G401.6 (cell line): ENCODE measurements around the gene BRD3.

Experiments
- FAIRE-seq: peaks from 2 replicates; lab custom pipeline; 2012; peaks lifted over from hg19 to GRCh38; lab: Jason Lieb, UNC

BRD3 gene

DNA sequence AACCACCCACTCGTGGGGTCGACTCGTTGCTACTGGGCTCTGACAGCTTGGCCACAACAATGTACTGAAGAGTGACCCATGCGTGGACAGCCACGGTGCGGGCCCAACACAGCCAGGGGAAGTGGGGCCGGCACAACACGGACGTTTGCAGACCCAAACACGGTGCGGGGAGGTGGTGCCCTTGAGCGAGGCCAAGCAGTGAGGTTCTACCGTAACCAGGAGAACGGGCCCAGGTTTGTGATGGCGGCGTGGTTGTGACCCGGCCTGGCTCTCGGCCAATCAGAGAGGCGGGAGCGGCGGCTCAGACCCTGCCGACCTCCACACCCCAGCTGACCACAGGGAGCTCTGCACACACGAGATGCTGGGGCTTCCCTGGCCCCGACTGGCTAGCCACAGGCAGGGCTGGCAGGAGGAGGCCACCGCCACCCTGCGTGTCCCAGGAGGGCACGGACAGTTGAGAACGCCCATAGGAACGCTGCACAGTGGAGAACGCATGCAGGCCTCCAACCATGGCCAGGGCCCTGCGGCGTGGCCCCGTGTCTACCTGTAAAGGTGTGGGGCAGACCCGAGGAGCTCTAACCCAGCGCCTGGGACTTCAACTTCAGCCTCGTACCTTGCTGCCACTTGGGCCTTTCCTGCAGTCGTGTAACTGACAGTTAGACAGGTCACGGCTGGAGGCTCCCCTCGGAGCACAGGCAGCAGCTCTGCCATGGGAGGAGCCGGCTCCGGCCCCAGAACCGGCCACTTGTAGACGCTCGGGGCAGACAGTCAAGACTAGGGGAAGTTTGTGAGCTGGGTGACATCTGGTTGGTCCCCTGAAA is 13.7 kb downstream of the BRD3 start:
- FAIRE-seq = no peak

GRCh38 chr9:134053401-134053871 is 14.4 kb downstream of the BRD3 start:
- FAIRE-seq = no peak

- no peak for FAIRE-seq
Measured at GRCh38 chr9:134052941-134053340, 14.9 kb downstream of the BRD3 start.

- no peak for FAIRE-seq
Measured at GRCh38 chr9:134052491-134052890, 15.3 kb downstream of the BRD3 start.

GRCh38 chr9:134051319-134051718 is 16.5 kb downstream of the BRD3 start:
- FAIRE-seq = no peak

DNA sequence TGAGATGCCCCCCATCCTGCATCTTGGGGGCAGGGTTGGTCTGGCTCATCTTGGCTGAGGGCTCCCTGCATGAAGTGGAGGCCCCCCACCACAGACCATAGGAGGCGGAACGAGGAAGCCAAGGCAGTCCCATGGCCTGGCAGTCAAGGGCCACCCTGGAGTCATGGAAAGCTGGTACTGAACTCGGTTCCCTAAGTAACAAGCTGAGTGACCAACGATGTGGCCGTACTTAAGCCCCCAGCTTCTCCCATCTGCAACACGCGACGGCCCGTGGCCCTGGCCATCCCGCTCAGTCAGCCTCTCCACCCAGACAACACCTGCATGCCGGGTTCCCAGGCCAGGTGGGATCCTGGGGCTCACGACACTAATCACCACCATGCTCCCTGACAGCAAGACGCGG is 17.1 kb downstream of the BRD3 start:
- no peak for FAIRE-seq

- no peak for FAIRE-seq
Measured at GRCh38 chr9:134049772-134050588, 17.8 kb downstream of the BRD3 start.

DNA sequence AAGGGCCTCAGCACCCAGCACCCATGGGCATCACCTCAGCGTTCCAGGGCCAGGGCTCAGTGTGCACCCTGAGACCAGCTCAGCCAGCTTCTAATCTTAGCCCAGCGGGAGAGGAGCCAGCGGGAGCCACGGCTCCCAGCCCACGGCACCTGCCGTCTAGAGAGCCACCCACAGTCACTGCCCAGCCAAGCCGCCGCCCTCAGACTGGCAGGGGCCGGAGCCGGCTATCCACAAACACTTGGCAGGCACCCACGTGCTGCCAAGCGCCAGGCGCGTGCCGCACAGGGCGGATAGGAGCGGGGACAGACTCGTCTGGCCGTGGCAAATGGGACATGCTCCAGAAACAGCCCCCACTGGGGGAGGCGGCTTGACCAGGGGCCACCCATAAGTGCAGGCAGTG is 18.6 kb downstream of the BRD3 start:
- FAIRE-seq = no peak

GRCh38 chr9:134048582-134048968 is 19.3 kb downstream of the BRD3 start:
- no peak for FAIRE-seq

DNA sequence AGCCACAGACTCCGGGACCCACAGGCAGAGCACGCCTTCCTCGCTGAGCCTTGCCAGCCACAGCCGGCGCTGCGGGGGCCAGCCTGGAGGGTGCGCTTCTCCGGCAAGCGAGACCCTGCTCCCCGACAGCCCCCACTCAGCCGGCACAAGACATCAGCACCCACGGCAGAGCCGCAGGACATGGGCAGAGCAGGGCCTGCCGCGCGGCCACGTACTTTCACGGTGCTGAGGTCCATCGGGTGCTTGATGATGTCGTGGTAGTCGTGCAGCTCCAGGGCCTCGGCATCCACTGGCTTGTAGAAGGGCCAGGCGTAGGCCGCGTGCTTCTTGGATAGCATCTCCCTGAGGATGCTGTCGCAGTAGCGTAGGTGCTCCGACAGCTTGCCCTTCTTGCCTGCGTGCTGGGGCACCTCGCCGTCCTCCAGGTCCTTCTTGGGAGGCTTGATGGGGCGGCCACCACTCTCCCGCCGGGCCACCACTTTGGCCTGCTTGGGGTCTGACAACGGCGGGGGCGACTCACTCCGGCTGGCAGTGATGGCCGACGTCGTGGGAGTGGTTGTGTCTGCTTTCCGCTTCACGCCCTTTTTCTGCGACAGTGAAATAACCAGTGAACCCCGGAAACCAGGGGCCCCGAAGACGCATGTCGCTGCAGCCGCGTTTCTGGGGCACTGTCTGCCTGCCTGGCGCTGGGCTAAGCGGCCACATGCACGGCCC is 19.8 kb downstream of the BRD3 start:
- FAIRE-seq = no peak

DNA sequence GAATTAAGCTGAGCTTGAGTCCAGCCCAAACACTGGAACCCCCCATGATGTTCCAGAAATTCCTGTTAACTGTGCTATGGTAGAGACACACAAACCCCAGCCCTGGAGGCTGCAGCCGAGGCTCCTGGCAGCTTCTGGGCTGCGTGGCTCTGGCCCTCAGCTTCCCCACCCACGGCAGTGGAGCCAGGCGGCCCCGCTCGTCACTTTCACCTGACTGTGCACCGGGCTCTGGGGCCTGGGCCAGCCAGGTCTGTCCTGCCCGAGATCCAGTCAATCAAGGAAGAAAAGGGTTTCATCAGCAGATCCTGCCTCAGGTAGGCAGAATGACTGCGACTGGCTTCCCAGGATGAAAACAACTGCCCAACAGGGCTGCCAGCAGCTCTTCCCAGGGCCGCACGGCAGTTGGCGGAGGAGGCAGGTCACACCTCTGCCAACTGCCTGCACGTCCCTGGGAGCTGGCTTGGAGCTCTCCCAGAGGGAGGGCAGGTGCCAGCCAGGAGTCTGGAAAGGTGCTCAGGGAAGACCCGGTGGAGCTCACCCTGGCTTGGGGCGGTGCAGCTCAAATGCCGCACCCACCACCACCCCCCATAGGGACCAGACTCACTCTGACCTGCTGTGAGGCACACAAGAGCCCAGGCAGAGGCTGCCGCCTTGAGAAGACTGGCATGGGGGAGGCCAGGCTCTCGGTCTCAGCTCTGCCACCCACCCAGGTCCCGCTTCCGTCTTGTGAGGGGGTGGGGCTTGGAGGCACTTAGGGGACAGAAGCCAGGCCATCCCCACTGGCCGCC is 20.7 kb downstream of the BRD3 start:
- no peak for FAIRE-seq

GRCh38 chr9:134045841-134046544 is 21.8 kb downstream of the BRD3 start:
- no peak for FAIRE-seq

DNA sequence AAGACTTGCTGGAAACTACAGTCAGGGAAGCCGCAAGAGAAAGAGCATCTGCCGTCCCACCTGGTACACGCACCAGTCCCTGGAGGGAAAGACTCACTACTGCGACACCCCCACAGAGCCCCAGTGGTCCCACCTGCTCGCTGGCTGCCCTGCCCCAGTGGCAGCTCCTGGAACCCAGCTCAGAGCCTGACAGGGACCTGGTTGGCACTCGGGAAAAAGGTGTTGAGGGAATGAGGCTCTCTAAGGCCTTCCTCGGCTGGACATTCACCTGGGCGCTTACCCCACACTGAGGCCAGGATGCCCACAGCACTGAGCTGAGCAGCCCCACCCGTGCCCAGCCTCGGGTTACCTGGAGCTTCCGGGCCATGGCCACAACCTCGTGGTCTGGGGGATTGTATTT is 22.9 kb downstream of the BRD3 start:
- no peak for FAIRE-seq

DNA sequence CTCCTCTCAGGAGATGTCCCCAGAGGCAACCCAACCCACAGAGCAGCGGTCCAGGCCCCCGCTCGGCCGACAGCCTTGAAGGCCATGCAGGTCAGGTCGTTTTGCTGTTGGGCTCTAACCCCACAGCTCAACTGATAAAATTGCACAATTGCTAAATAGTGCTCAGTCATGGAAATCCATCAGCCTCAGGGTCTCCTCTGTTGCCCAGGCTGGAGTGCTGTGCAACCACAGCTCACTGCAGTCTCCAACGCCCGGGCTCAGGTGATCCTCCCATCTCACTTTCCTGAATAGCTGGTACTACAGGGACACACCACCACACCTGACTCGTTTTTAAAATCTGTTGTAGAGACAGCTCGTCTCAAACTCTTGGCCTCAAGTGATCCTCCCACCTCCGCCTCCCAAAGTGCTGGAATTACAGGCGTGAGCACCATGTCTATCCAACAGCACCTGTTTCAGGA is 24.3 kb downstream of the BRD3 start:
- no peak for FAIRE-seq

DNA sequence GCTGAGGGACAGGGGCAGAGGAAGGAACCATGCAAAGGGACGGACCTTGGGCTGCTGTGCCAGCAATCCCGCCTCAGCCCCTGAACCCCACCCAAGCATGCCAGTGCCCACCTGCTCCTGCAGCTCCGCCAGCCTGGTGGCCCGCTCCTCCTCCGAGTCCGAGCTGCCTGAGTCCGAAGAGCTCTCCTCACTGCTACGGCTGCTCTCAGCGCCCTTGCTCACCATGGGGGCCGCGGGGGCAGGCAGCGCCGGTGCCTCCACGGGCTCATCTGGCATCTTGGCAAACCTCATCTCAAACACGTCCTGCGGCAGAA is 26.2 kb downstream of the BRD3 start:
- FAIRE-seq = no peak

GRCh38 chr9:134040781-134041648 is 26.8 kb downstream of the BRD3 start:
- FAIRE-seq = no peak

DNA sequence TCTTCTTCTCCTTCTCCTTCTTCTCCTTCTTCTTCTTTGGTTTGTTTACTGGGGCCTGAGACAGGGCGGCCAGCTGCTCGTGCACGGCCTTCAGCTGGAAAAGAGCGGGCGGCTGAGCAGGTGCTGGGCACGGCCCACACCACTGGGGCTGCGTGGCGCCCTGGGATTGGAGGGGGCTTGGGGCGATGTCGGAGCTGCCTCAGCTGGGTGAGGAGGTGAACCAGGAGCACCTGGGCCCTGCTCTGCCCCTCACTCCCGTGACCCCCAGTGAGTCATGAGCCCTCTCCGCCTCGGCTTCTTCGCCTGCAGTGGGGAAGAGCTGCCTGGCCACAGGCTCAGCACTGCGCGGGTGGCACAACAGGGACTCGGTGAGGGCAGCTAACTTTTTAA is 27.7 kb downstream of the BRD3 start:
- no peak for FAIRE-seq

DNA sequence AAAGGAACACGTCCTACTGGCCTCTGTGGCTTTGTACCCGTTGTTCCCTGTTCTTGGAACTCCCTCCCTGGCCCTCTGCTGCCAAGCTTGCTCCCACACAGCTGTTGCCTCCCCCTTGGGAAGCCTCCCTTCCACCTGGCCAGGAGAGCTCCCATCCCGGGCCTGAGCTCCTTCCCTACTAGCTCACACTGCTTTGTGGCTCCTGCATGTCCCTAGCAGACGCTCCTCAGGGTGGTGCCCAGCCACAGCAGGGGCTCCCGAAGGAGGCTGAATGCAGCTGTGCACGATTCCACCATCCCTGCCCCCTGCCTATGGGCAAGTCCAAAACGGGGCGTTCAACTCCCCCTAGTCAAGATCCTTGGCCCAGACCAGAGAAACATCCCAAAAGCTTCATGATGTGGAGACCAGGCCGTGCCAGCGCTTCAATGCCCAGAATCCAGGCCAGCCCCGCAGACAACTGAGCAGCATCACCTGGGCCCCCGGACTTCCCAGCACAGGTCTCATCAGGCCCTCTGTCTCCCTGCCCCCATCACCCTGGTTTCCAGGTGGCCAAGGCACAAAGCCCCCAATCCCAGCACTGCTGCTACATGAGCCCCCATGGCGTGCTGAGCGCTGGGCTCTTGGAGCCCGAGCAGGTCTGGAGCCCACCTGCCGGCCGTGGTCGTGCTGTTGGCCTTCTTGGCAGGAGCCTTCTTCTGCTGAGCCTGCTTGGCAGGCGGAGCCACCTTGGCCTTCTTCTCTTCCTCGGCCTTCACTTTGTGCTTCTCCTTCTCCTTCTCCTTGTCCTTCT is 28.2 kb downstream of the BRD3 start:
- no peak for FAIRE-seq

GRCh38 chr9:134037641-134038040 is 30.2 kb downstream of the BRD3 start:
- FAIRE-seq = peak; percentile 53

- no peak for FAIRE-seq
Measured at GRCh38 chr9:134036130-134036529, 31.7 kb downstream of the BRD3 start.
